Right atrium auricular region (tissue), 2 donors: ENCODE measurements around the gene METTL22. TPM values are rescaled to one million over a fixed set of nuclear protein-coding genes. Genes with fewer than 3 reads are reported as not detected.

ENCODE experiments used
- DNase-seq: peaks from one replicate; pipeline ENCODE4 v3.0.0-alpha.2; 2019; ENCODE audit warnings: low spot score
- H3K27ac ChIP-seq, 2 donors: fragments of 200-600 bp; sonication (generic); 1 replicate in 1 of 2; 2 replicates in 1 of 2; pipeline ENCODE4 v1.5.1; 2016 to 2019
- H3K27me3 ChIP-seq, 2 donors: fragments of 200-600 bp; sonication (generic); one replicate each; pipeline versions ENCODE4 v1.5.1 to v1.6.0; 2017 to 2019
- H3K36me3 ChIP-seq: fragments of 200-600 bp; sonication (generic); one replicate; pipeline ENCODE4 v1.5.1; 2016
- H3K4me1 ChIP-seq, 2 donors: fragments of 200-600 bp; sonication (generic); one replicate each; pipeline versions ENCODE4 v1.5.1 to v1.6.0; 2017 to 2019
- H3K4me3 ChIP-seq, 2 donors: fragments of 200-600 bp; sonication (generic); 1 replicate in 1 of 2; 2 replicates in 1 of 2; pipeline ENCODE4 v1.5.1; 2017 to 2019; ENCODE audit warnings: mild to moderate bottlenecking in 1 of 2, moderate library complexity in 1 of 2
- H3K9me3 ChIP-seq, 2 donors: fragments of 200-600 bp; sonication (generic); one replicate each; pipeline ENCODE4 v1.5.1; 2019
- CTCF ChIP-seq, 2 donors: fragments of 200-600 bp; sonication (generic); IDR thresholded peaks; one replicate each; pipeline ENCODE4 v1.5.1; 2019; ENCODE audit warnings: antibody characterized with exemption in 2 of 2
- total RNA-seq, 2 donors: library from RNA; depleted of rRNA; stranded (reverse); fragments of >200 nt; gene quantifications; one replicate each; pipeline ENCODE4 v1.1.0, GENCODE V29; 2016

METTL22 gene
- total RNA-seq, 2 donors from 2014 or later: 10.0 to 24.3 TPM

GRCh38 chr16:8675183-8676159, 54.0 kb downstream of the METTL22 start:
- no peak for TF ChIP-seq CTCF (IDR thresholded peaks at IDR 0.05)
- H3K4me1 ChIP-seq: peaks cover 0 to 19% of the 10 kb centered on the region in 2 donors
- H3K4me3 ChIP-seq: peak overlapping the region; percentile 57 to 70
- no peaks in the 10 kb centered on the region for H3K27me3 ChIP-seq
- no peaks in the 10 kb centered on the region for H3K9me3 ChIP-seq
- H3K36me3 ChIP-seq: no peaks in the 10 kb centered on the region
- no peak overlapping the region for H3K27ac ChIP-seq
- no peak for DNase-seq

- TF ChIP-seq CTCF (IDR thresholded peaks at IDR 0.05): no peak
- peaks cover 0 to 19% of the 10 kb centered on the region in 2 donors for H3K4me1 ChIP-seq
- no peaks in the 10 kb centered on the region for H3K36me3 ChIP-seq
Measured at GRCh38 chr16:8676160-8676547, 54.7 kb downstream of the METTL22 start.

GRCh38 chr16:8676737-8677375, 55.4 kb downstream of the METTL22 start:
- DNase-seq: no peak
- no peak overlapping the region for H3K4me3 ChIP-seq
- no peaks in the 10 kb centered on the region for H3K36me3 ChIP-seq
- no peak overlapping the region for H3K27ac ChIP-seq
- peaks cover 0 to 19% of the 10 kb centered on the region in 2 donors for H3K4me1 ChIP-seq
- H3K9me3 ChIP-seq: no peaks in the 10 kb centered on the region
- TF ChIP-seq CTCF (IDR thresholded peaks at IDR 0.05): no peak
- H3K27me3 ChIP-seq: no peaks in the 10 kb centered on the region

More at GRCh38 chr16:8676160-8676547, 54.7 kb downstream of the METTL22 start:
- no peak for DNase-seq
- Histone ChIP-seq H3K27ac (no peak overlapping the region), H3K9me3 (no peaks in the 10 kb centered on the region), H3K27me3 (no peaks in the 10 kb centered on the region), H3K4me3 (no peak overlapping the region)

- Histone ChIP-seq H3K9me3 (no peaks in the 10 kb centered on the region), H3K4me3 (no peak overlapping the region), H3K36me3 (no peaks in the 10 kb centered on the region), H3K4me1 (peaks cover 0 to 19% of the 10 kb centered on the region in 2 donors), H3K27ac (no peak overlapping the region), H3K27me3 (no peaks in the 10 kb centered on the region)
- no peak for TF ChIP-seq CTCF (IDR thresholded peaks at IDR 0.05)
- DNase-seq: no peak
Measured at GRCh38 chr16:8677481-8677880, 56.0 kb downstream of the METTL22 start.

GRCh38 chr16:8678068-8678927, 56.8 kb downstream of the METTL22 start:
- DNase-seq: no peak

More at GRCh38 chr16:8678068-8678927, 56.8 kb downstream of the METTL22 start:
- Histone ChIP-seq H3K27ac (no peak overlapping the region), H3K4me1 (peaks cover 0 to 19% of the 10 kb centered on the region in 2 donors), H3K27me3 (no peaks in the 10 kb centered on the region), H3K9me3 (no peaks in the 10 kb centered on the region), H3K36me3 (no peaks in the 10 kb centered on the region), H3K4me3 (no peak overlapping the region)
- TF ChIP-seq CTCF (IDR thresholded peaks at IDR 0.05): no peak
